SU-DHL-6 (cell line): ENCODE data around the gene CAPZA2.

ENCODE experiments used
- H2AFZ ChIP-seq: fragments of 200-600 bp; sonication (generic); 2 replicates; pipeline ENCODE4 v1.6.1; 2014; ENCODE audit warnings: low read depth, mild to moderate bottlenecking, moderate library complexity, mixed read lengths, antibody characterized with exemption, low read length; ENCODE audit not compliant: severe bottlenecking
- H3F3A ChIP-seq: fragments of 200-600 bp; shearing (Covaris generic); 2 replicates; pipeline ENCODE4 v1.6.0; 2016; ENCODE audit warnings: antibody characterized with exemption, mild to moderate bottlenecking; ENCODE audit not compliant: insufficient read depth
- H3K27ac ChIP-seq: fragments of 200-600 bp; sonication (generic); 2 replicates; pipeline ENCODE4 v1.5.1; 2016; ENCODE audit warnings: low read depth, mild to moderate bottlenecking, low read length, moderate library complexity, mixed read lengths
- H3K27me3 ChIP-seq: fragments of 200-600 bp; sonication (generic), shearing (Covaris generic); 2 replicates; pipeline ENCODE4 v1.6.0; 2014; ENCODE audit warnings: mild to moderate bottlenecking, low read length
- H3K36me3 ChIP-seq: fragments of 200-600 bp; sonication (generic); 2 replicates; pipeline ENCODE4 v1.6.1; 2014; ENCODE audit warnings: mild to moderate bottlenecking, low read length, mixed read lengths
- H3K4me2 ChIP-seq: fragments of 300-600, 200-600 bp; shearing (Covaris generic), sonication (generic); 2 replicates; pipeline ENCODE4 v1.6.0; 2014; ENCODE audit warnings: low read length, low read depth, mild to moderate bottlenecking; ENCODE audit not compliant: poor library complexity, severe bottlenecking
- H3K4me3 ChIP-seq: fragments of 200-600 bp; sonication (generic); 2 replicates; pipeline ENCODE4 v1.5.1; 2014; ENCODE audit warnings: antibody characterized with exemption, low read length, mild to moderate bottlenecking, mixed read lengths; ENCODE audit not compliant: insufficient read depth, poor library complexity, severe bottlenecking
- H3K79me2 ChIP-seq: fragments of 200-600 bp; sonication (generic); 2 replicates; pipeline ENCODE4 v1.6.1; 2014; ENCODE audit warnings: mild to moderate bottlenecking, low read length, moderate library complexity; ENCODE audit not compliant: insufficient read depth
- H3K9ac ChIP-seq: fragments of 200-600 bp; sonication (generic); 2 replicates; pipeline ENCODE4 v1.7.0; 2014; ENCODE audit warnings: mild to moderate bottlenecking, low read length
- H3K9me2 ChIP-seq: fragments of 200-600 bp; sonication (generic); replicated peaks from 2 replicates; pipeline ENCODE4 v1.6.1; 2014; ENCODE audit warnings: low read length; ENCODE audit not compliant: insufficient read depth
- H3K9me3 ChIP-seq: fragments of 200-600 bp; sonication (generic); 2 replicates; pipeline ENCODE4 v1.6.1; 2014; ENCODE audit warnings: low read length, mixed read lengths; ENCODE audit not compliant: insufficient read depth
- H4K20me1 ChIP-seq: fragments of 200-600 bp; sonication (generic); 2 replicates; pipeline ENCODE4 v1.6.1; 2014; ENCODE audit warnings: low read depth, mild to moderate bottlenecking, antibody characterized with exemption, low read length, moderate library complexity, mixed read lengths
- EZH2phosphoT487 ChIP-seq: fragments of 200-600 bp; sonication (generic), shearing (Covaris generic); conservative IDR thresholded peaks from 2 replicates; pipeline ENCODE4 v1.6.1; 2018; ENCODE audit warnings: mild to moderate bottlenecking, antibody characterized with exemption, low read length, moderate library complexity, mixed read lengths
- TF ChIP-seq, protein P1 (sequence below): fragments of 200-600 bp; sonication (generic); IDR thresholded peaks from one replicate; pipeline ENCODE4 v1.5.1; 2017; ENCODE audit warnings: antibody characterized with exemption, mild to moderate bottlenecking, low read length, moderate library complexity; ENCODE audit not compliant: insufficient read depth, poor library complexity, severe bottlenecking

Gene CAPZA2

DNA sequence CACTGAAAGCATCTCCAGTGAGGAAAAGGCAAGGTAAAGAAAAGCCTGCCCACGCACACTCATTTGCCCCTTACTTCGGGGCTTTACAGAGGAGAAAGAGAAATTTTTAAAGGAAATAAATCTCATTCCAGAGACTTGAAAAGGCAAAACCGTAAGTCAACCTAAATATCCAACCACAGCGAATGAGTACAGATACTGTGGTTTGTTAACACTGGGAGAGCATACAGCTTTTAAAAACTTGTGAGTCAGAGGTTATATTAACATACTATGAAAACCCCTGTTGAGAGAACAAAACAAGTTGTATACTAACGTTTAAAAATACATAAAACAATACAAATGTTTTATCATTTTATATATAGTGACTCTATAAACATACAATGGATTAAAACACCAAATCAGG is 62.4 kb downstream of the CAPZA2 start:
- no peaks in the 10 kb centered on the region for H3K36me3 ChIP-seq
- no peaks in the 10 kb centered on the region for H3K9me3 ChIP-seq
- no peak overlapping the region for H3K4me3 ChIP-seq
- H3K9ac ChIP-seq = no peak overlapping the region
- no peaks in the 10 kb centered on the region for H3K79me2 ChIP-seq
- H3K27ac ChIP-seq = no peak overlapping the region
- H3K27me3 ChIP-seq = no peaks in the 10 kb centered on the region
- no peaks in the 10 kb centered on the region for H4K20me1 ChIP-seq
- H3K4me2 ChIP-seq = no peak overlapping the region
- H3F3A ChIP-seq = no peaks in the 10 kb centered on the region
- no peak overlapping the region for H2AFZ ChIP-seq
- H3K9me2 ChIP-seq = no peaks in the 10 kb centered on the region
- no peak for TF ChIP-seq EZH2phosphoT487
- TF ChIP-seq, protein P1, sequence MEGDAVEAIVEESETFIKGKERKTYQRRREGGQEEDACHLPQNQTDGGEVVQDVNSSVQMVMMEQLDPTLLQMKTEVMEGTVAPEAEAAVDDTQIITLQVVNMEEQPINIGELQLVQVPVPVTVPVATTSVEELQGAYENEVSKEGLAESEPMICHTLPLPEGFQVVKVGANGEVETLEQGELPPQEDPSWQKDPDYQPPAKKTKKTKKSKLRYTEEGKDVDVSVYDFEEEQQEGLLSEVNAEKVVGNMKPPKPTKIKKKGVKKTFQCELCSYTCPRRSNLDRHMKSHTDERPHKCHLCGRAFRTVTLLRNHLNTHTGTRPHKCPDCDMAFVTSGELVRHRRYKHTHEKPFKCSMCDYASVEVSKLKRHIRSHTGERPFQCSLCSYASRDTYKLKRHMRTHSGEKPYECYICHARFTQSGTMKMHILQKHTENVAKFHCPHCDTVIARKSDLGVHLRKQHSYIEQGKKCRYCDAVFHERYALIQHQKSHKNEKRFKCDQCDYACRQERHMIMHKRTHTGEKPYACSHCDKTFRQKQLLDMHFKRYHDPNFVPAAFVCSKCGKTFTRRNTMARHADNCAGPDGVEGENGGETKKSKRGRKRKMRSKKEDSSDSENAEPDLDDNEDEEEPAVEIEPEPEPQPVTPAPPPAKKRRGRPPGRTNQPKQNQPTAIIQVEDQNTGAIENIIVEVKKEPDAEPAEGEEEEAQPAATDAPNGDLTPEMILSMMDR = no peak

DNA sequence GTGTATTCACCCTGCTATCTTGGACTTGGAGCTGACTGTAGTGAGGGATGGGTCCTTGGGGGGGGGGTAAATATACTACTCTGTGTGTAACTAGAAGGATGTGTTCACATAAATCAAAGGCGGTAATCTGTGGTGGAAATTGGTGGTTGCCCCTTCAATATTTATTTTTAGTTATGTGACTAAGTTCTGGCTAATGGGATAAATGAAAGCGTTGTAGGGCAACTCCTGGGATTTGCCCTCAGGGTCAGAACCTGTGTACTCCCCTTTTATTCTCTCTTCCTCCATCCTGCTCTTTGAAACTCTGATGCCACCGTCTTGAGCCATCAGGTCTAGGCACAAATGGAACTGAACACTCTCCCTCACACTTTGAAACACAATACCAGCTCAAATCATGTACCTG is 66.6 kb downstream of the CAPZA2 start:
- no peaks in the 10 kb centered on the region for H3F3A ChIP-seq
- H3K9me2 ChIP-seq = no peaks in the 10 kb centered on the region
- H2AFZ ChIP-seq = no peak overlapping the region
- no peaks in the 10 kb centered on the region for H3K9me3 ChIP-seq
- H3K9ac ChIP-seq = no peak overlapping the region
- H4K20me1 ChIP-seq = no peaks in the 10 kb centered on the region
- H3K36me3 ChIP-seq = no peaks in the 10 kb centered on the region
- H3K79me2 ChIP-seq = no peaks in the 10 kb centered on the region
- no peaks in the 10 kb centered on the region for H3K27me3 ChIP-seq
- no peak for TF ChIP-seq EZH2phosphoT487
- TF ChIP-seq, protein P1 = no peak
- H3K4me3 ChIP-seq = no peak overlapping the region
- no peak overlapping the region for H3K27ac ChIP-seq
- H3K4me2 ChIP-seq = no peak overlapping the region

DNA sequence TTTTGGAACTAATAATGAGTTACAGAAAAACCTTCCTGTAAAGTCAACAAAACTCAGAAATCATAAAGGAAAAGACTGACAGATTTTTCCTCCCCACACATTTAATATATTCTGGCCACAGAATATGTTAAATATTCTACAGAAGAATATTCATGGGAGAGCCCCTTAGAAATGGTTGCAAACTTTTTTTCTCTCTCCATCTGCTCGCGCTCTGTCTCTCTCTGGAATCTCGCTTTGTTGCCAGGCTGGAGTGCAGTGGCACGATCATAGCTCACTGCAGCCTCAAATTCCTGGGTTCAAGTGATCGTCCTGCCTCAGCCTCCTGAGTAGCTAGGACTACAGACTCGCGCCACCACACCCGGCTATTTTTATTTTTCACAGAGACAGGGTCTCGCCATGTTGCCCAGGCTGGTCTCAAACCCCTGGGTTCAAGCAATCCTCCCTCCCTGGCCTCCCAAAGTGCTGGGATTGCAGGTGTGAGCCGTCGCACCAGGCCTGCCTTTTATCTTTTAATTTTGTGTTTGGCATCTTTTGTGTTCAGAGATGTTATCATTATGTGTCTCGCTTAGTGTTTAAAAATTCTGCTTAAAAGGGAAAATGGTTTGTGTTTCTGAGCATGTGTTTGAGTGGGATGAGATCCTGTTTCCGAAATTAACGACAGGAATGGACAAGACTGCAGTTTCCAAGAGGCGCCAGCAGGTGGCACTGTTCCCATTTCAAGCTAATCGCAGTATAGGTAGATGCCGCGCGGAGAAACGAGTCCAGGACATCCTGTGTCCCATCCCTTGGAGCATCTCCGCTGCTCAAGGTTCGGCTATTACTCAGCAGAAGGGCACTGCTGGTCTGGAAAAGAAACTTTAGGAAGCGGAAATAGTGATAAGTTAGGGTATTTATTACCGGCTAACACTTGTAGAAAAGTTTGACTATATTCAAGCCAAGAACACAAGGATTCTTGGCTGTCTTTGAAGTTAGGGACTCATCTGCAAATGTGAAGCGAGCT is 67.8 kb downstream of the CAPZA2 start:
- TF ChIP-seq, protein P1 = peak; percentile 75
- no peak for TF ChIP-seq EZH2phosphoT487
- no peak overlapping the region for H3K9ac ChIP-seq
- H3K9me2 ChIP-seq = no peaks in the 10 kb centered on the region
- H3K4me2 ChIP-seq = no peak overlapping the region
- H3K27me3 ChIP-seq = no peaks in the 10 kb centered on the region
- H3F3A ChIP-seq = no peaks in the 10 kb centered on the region
- no peaks in the 10 kb centered on the region for H3K36me3 ChIP-seq
- H2AFZ ChIP-seq = peak overlapping the region; percentile 15
- no peak overlapping the region for H3K4me3 ChIP-seq
- no peaks in the 10 kb centered on the region for H4K20me1 ChIP-seq
- H3K9me3 ChIP-seq = no peaks in the 10 kb centered on the region
- no peaks in the 10 kb centered on the region for H3K79me2 ChIP-seq
- H3K27ac ChIP-seq = no peak overlapping the region
